ENCODE data around the gene GREB1. TPM values are rescaled to one million over a fixed set of nuclear protein-coding genes. Genes with fewer than 3 reads are reported as not detected.

Gene GREB1
- total and polyA plus RNA-seq, 2 of the 4 experiments (the other 2 are of a cell fraction) = 0.05 TPM; not detected in 1

DNA sequence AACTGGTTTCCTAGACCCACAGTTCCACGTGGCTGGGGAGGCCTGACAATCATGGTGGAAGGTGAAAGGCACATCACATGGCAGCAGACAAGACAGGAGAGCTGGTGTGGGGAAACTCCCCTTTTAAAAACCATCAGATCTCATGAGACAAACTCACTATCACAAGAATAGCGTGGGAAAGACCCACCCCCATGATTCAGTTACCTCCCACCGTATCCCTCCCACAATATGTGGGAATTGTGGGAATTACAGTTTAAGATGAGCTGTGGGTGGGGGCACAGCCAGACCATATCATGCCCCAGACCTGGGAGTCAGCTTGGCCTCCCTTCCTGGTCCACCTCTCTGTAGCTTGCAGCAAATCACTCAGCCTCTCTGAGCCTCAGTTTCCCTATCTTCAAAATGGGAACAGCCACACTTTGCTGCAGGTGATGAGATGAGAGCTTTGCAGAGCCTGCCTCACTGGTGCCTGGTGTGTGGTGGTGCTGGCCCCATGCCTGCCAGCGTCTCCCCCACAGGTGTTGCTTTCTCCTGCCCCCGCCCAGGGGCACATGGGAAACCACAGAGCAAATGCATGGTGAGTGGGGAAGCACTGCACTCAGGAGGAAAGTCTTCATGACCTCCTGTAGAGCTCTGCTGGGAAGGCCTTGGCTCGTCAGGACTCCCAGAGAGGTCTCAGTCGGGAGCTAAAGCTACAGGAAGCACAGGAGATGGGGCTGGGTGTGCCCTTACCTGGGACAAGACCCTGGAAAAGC lies 31.1 kb downstream of the GREB1 start:
- intact Hi-C loops (cut with micrococcal nuclease) (no loop called here), dilution Hi-C loops (cut with HindIII; ENCODE audit: low sequenced_read_pairs, unreplicated experiment) (no loop called here), in situ Hi-C loops (cut with MboI; ENCODE audit: low sequenced_read_pairs) (no loop called here)
- Histone ChIP-seq H3K4me3 (ENCODE audit: insufficient read depth, low read depth, low read length) (no peak overlapping the region), H3K23ac (ENCODE audit: low read depth, low read length) (no peak overlapping the region), H3K4ac (ENCODE audit: low read depth, low read length) (no peak overlapping the region), H3K9ac (ENCODE audit: low read depth, low read length) (no peak overlapping the region), H2AFZ (replicated peaks; ENCODE audit: low read length, poor library complexity) (no peak overlapping the region), H2BK15ac (ENCODE audit: low read depth, low read length) (no peak overlapping the region), H3K56ac (ENCODE audit: extremely low read depth, insufficient read depth, low read length) (no peak overlapping the region), H4K8ac (ENCODE audit: low read depth in 2 of 2, low read length in 2 of 2) (no peak overlapping the region), H3K36me3 (ENCODE audit: control insufficient read depth, insufficient read depth, low read length) (no peaks in the 10 kb centered on the region), H4K91ac (ENCODE audit: insufficient read depth, low read depth, low read length) (no peak overlapping the region), H4K5ac (ENCODE audit: low read depth, low read length) (no peak overlapping the region), H3K9me1 (ENCODE audit: insufficient read depth, low read length) (no peaks in the 10 kb centered on the region; the same call in 1 of the 2 replicates), H2BK20ac (ENCODE audit: low read depth, low read length) (no peak overlapping the region), H2AK5ac (ENCODE audit: low read depth, low read length) (no peak overlapping the region), H2BK120ac (ENCODE audit: low read depth, low read length) (no peak overlapping the region), H2AK9ac (replicated peaks; ENCODE audit: low read depth, low read length, poor library complexity) (no peak overlapping the region), H3K4me1 (ENCODE audit: control insufficient read depth, insufficient read depth, low read length) (no peaks in the 10 kb centered on the region), H3K79me1 (ENCODE audit: low read depth in 1 of 2, low read length in 2 of 2) (no peaks in the 10 kb centered on the region), H3K18ac (ENCODE audit: low read depth, low read length) (no peak overlapping the region), H3K14ac (replicated peaks; ENCODE audit: low read depth, low read length) (no peak overlapping the region), H3K27ac (ENCODE audit: insufficient read depth, low read length) (no peak overlapping the region), H2BK5ac (ENCODE audit: low read depth, low read length, poor library complexity, severe bottlenecking) (no peak overlapping the region), H3K27me3 (ENCODE audit: control insufficient read depth, insufficient read depth, low read length) (peaks cover 18% of the 10 kb centered on the region), H4K20me1 (ENCODE audit: insufficient read depth, low read length) (no peaks in the 10 kb centered on the region), H3K4me2 (ENCODE audit: low read depth, low read length) (no peak overlapping the region), H3K9me3 (ENCODE audit: control insufficient read depth, insufficient read depth, low read length) (no peaks in the 10 kb centered on the region)
- ATAC-seq (ENCODE audit: low read depth) = no peak
- ChIA-PET POLR2A (ENCODE audit: unreplicated experiment) (no interaction called here), CTCF (no interaction called here)
- TF ChIP-seq POLR2A (IDR thresholded peaks at IDR 0.05; ENCODE audit: low read depth, low read length) (no peak), MXI1 (IDR thresholded peaks at IDR 0.05; ENCODE audit: borderline replicate concordance, low read depth, low read length) (no peak), SMC3 (IDR thresholded peaks at IDR 0.05; ENCODE audit: low read depth, low read length) (no peak), NFE2L2 (IDR thresholded peaks at IDR 0.05; ENCODE audit: low read depth, low read length) (no peak), FOS (IDR thresholded peaks at IDR 0.05; ENCODE audit: low read depth, low read length) (no peak), CEBPB (IDR thresholded peaks at IDR 0.05; ENCODE audit: low read depth, low read length) (no peak), RFX5 (IDR thresholded peaks at IDR 0.05; ENCODE audit: low read depth, low read length) (no peak), MAFK (IDR thresholded peaks at IDR 0.05; ENCODE audit: low read depth, low read length) (no peak), BHLHE40 (IDR thresholded peaks at IDR 0.05; ENCODE audit: low read depth, low read length) (no peak), RCOR1 (IDR thresholded peaks at IDR 0.05; ENCODE audit: insufficient replicate concordance, low read length) (no peak), MAZ (IDR thresholded peaks at IDR 0.05; ENCODE audit: borderline replicate concordance, low read depth, low read length) (no peak), RAD21 (IDR thresholded peaks at IDR 0.05; ENCODE audit: low read length) (no peak), CHD1 (IDR thresholded peaks at IDR 0.05; ENCODE audit: low read depth, low read length) (no peak)
- TF ChIP-seq, protein P1, sequence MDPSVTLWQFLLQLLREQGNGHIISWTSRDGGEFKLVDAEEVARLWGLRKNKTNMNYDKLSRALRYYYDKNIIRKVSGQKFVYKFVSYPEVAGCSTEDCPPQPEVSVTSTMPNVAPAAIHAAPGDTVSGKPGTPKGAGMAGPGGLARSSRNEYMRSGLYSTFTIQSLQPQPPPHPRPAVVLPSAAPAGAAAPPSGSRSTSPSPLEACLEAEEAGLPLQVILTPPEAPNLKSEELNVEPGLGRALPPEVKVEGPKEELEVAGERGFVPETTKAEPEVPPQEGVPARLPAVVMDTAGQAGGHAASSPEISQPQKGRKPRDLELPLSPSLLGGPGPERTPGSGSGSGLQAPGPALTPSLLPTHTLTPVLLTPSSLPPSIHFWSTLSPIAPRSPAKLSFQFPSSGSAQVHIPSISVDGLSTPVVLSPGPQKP (IDR thresholded peaks at IDR 0.05; ENCODE audit: borderline replicate concordance, low read depth, low read length) = no peak
- TF ChIP-seq, protein P2, sequence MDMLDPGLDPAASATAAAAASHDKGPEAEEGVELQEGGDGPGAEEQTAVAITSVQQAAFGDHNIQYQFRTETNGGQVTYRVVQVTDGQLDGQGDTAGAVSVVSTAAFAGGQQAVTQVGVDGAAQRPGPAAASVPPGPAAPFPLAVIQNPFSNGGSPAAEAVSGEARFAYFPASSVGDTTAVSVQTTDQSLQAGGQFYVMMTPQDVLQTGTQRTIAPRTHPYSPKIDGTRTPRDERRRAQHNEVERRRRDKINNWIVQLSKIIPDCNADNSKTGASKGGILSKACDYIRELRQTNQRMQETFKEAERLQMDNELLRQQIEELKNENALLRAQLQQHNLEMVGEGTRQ (IDR thresholded peaks at IDR 0.05; ENCODE audit: low read depth, low read length) = no peak
- TF ChIP-seq, protein P3, sequence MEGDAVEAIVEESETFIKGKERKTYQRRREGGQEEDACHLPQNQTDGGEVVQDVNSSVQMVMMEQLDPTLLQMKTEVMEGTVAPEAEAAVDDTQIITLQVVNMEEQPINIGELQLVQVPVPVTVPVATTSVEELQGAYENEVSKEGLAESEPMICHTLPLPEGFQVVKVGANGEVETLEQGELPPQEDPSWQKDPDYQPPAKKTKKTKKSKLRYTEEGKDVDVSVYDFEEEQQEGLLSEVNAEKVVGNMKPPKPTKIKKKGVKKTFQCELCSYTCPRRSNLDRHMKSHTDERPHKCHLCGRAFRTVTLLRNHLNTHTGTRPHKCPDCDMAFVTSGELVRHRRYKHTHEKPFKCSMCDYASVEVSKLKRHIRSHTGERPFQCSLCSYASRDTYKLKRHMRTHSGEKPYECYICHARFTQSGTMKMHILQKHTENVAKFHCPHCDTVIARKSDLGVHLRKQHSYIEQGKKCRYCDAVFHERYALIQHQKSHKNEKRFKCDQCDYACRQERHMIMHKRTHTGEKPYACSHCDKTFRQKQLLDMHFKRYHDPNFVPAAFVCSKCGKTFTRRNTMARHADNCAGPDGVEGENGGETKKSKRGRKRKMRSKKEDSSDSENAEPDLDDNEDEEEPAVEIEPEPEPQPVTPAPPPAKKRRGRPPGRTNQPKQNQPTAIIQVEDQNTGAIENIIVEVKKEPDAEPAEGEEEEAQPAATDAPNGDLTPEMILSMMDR (conservative IDR thresholded peaks at IDR 0.05; ENCODE audit: low read depth, low read length) = no peak
- DNase-seq = no peak
- BruUV-seq (replicated peaks) = no TSS peak
- 58% methylated on average over 2 of the region's 7 CpGs; no CpG with 5 or more reads in 1 of the 2 experiments for WGBS, 2 experiments (ENCODE audit: extremely low coverage in 2 of 2, insufficient read length in 1 of 2)

Measured in IMR-90 (cell line).